ENCODE measurements around the gene SEMA5B.

The SEMA5B gene

GRCh38 chr3:123028233-123028828 lies 768 bp upstream of the SEMA5B start:
- DNase-seq (ENCODE audit: insufficient read length, low spot score) (peak; percentile 62), FAIRE-seq (no peak)

GRCh38 chr3:123026565-123027291 lies 835 bp downstream of the SEMA5B start:
- no peak for FAIRE-seq
- no peak for DNase-seq (ENCODE audit: insufficient read length, low spot score)

- DNase-seq (ENCODE audit: insufficient read length, low spot score) (no peak), FAIRE-seq (no peak)
Measured at GRCh38 chr3:123025642-123026521, 1.7 kb downstream of the SEMA5B start.

- DNase-seq (ENCODE audit: insufficient read length, low spot score) = no peak
- FAIRE-seq = no peak
Measured at GRCh38 chr3:123024056-123024455, 3.5 kb downstream of the SEMA5B start.

- FAIRE-seq (no peak), DNase-seq (ENCODE audit: insufficient read length, low spot score) (no peak)
Measured at GRCh38 chr3:123021996-123022510, 5.5 kb downstream of the SEMA5B start.

GRCh38 chr3:123021388-123021787 lies 6.2 kb downstream of the SEMA5B start:
- no peak for DNase-seq (ENCODE audit: insufficient read length, low spot score)
- FAIRE-seq = no peak

GRCh38 chr3:123020709-123021108 lies 6.9 kb downstream of the SEMA5B start:
- FAIRE-seq (no peak), DNase-seq (ENCODE audit: insufficient read length, low spot score) (no peak)

- DNase-seq (ENCODE audit: insufficient read length, low spot score) (no peak), FAIRE-seq (no peak)
Measured at GRCh38 chr3:123019591-123019990, 8.0 kb downstream of the SEMA5B start.

GRCh38 chr3:123019161-123019560 lies 8.4 kb downstream of the SEMA5B start:
- FAIRE-seq (no peak), DNase-seq (ENCODE audit: insufficient read length, low spot score) (no peak)

GRCh38 chr3:123018683-123019082 lies 8.9 kb downstream of the SEMA5B start:
- DNase-seq (ENCODE audit: insufficient read length, low spot score) = no peak
- FAIRE-seq = no peak

GRCh38 chr3:123015596-123015995 lies 12.0 kb downstream of the SEMA5B start:
- DNase-seq (ENCODE audit: insufficient read length, low spot score) (no peak), FAIRE-seq (no peak)

GRCh38 chr3:123013876-123014275 lies 13.7 kb downstream of the SEMA5B start:
- no peak for FAIRE-seq
- DNase-seq (ENCODE audit: insufficient read length, low spot score) = no peak

- FAIRE-seq (no peak), DNase-seq (ENCODE audit: insufficient read length, low spot score) (no peak)
Measured at GRCh38 chr3:123012652-123013051, 14.9 kb downstream of the SEMA5B start.

GRCh38 chr3:123011447-123011846 lies 16.1 kb downstream of the SEMA5B start:
- DNase-seq (ENCODE audit: insufficient read length, low spot score) (no peak), FAIRE-seq (no peak)

GRCh38 chr3:123008840-123009239 lies 18.7 kb downstream of the SEMA5B start:
- DNase-seq (ENCODE audit: insufficient read length, low spot score) = no peak
- FAIRE-seq = no peak

- FAIRE-seq = no peak
- no peak for DNase-seq (ENCODE audit: insufficient read length, low spot score)
Measured at GRCh38 chr3:123006609-123007008, 21.0 kb downstream of the SEMA5B start.

- no peak for DNase-seq (ENCODE audit: insufficient read length, low spot score)
- FAIRE-seq = no peak
Measured at GRCh38 chr3:123005291-123005690, 22.3 kb downstream of the SEMA5B start.

GRCh38 chr3:123004201-123004918 lies 23.2 kb downstream of the SEMA5B start:
- no peak for DNase-seq (ENCODE audit: insufficient read length, low spot score)
- no peak for FAIRE-seq

- DNase-seq (ENCODE audit: insufficient read length, low spot score) (no peak), FAIRE-seq (no peak)
Measured at GRCh38 chr3:123002749-123003497, 24.6 kb downstream of the SEMA5B start.
